Suprapubic skin (tissue), 3 donors: Measurements from ENCODE around the gene LSM2.
"Not testable (repeated sequence)": the region's sequence is repeated elsewhere in the genome, so short reads cannot be mapped to it uniquely, and the experiment has no call there.

Experiments used
- CTCF ChIP-seq, 2 donors: fragments of 200-600 bp in 1 of 2; fragments of 450-650 bp in 1 of 2; sonication (generic) in 1 of 2; IDR thresholded peaks; one replicate each; pipeline ENCODE4 v1.5.1; 2016 to 2019; ENCODE audit warnings: antibody characterized with exemption in 2 of 2, mild to moderate bottlenecking in 1 of 2, moderate library complexity in 1 of 2
- POLR2A ChIP-seq, 2 donors: fragments of 450-650 bp; IDR thresholded peaks; one replicate each; pipeline ENCODE4 v1.6.1; 2017; ENCODE audit warnings: antibody characterized with exemption in 2 of 2, mild to moderate bottlenecking in 2 of 2, moderate library complexity in 2 of 2

- not testable (repeated sequence) for TF ChIP-seq CTCF, POLR2A (IDR thresholded peaks at IDR 0.05)
These were observed 11.3 kb upstream of the LSM2 start for GRCh38 chr6:31817929-31818511.
